Measurements from ENCODE around the gene LTB4R.

- TF ChIP-seq CTCF (conservative IDR thresholded peaks at IDR 0.05 in 1 of 2, IDR thresholded peaks at IDR 0.05 in 1 of 2; ENCODE audit: low read depth in 1 of 2, low read length in 2 of 2) (peak; percentile 82), EZH2 (IDR thresholded peaks at IDR 0.05; ENCODE audit: low read length, missing control alignments) (no peak)
These were observed 21.1 kb downstream of the LTB4R start for GRCh38 chr14:24332268-24332993.

All from fibroblast of lung (primary cell).